Activated CD4-positive, alpha-beta T cell treated with anti-CD3 and anti-CD28 coated beads, Interleukin-2, Interleukin-6, amounts not matched to agents 100 ng/mL and 50 ng/mL, durations not matched to agents 16 hours and 8 hours (primary cell): ENCODE data around the gene PCDHA11.
A peak's percentile ranks its signal among the peaks of the same experiment; 100 is the strongest.
"Not testable (repeated sequence)": the region's sequence is repeated elsewhere in the genome, so short reads cannot be mapped to it uniquely, and the experiment has no call there.

Experiments
- DNase-seq: peaks from one replicate; pipeline ENCODE4 v3.0.0-alpha.2; 2020

PCDHA11 gene, protein sequence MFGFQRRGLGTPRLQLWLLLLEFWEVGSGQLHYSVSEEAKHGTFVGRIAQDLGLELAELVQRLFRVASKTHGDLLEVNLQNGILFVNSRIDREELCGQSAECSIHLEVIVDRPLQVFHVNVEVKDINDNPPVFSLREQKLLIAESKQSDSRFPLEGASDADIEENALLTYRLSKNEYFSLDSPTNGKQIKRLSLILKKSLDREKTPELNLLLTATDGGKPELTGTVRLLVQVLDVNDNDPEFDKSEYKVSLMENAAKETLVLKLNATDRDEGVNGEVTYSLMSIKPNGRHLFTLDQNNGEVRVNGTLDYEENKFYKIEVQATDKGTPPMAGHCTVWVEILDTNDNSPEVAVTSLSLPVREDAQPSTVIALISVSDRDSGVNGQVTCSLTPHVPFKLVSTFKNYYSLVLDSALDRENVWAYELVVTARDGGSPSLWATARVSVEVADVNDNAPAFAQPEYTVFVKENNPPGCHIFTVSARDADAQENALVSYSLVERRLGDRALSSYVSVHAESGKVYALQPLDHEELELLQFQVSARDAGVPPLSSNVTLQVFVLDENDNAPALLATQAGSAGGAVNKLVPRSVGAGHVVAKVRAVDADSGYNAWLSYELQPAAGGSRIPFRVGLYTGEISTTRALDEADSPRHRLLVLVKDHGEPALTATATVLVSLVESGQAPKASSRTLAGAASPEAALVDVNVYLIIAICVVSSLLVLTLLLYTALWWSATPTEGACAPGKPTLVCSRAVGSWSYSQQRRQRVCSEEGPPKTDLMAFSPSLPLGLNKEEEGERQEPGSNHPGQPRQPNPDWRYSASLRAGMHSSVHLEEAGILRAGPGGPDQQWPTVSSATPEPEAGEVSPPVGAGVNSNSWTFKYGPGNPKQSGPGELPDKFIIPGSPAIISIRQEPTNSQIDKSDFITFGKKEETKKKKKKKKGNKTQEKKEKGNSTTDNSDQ

DNA sequence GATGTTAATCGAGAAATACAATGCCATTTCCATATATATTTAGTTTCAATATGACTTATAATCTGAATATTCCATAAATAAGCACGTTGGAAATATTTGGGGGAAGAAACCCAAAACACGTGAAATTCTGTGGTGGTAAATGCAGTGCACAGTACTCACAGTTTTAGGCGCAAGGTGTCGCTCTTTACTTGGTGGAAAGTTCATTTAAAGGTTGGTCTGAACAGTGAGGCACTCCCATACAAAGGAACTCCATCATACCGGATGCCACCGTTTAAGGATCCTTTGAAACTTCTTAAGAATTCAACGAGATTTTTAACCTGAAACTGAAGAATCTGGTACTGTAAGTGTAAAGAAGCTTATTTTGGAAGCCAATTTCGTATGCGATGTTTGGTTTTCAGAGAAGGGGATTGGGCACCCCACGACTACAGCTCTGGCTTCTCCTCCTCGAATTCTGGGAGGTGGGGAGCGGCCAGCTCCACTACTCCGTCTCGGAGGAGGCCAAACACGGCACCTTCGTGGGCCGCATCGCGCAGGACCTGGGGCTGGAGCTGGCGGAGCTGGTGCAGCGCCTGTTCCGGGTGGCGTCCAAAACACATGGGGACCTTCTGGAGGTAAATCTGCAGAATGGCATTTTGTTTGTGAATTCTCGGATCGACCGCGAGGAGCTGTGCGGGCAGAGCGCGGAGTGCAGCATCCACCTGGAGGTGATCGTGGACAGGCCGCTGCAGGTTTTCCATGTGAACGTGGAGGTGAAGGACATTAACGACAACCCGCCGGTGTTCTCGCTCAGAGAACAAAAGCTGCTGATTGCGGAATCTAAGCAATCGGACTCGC lies at the start of gene PCDHA11:
Gene PCDHA11 (plus strand): TSS at position 237 of the 834 bp plus-strand sequence. CDS start 147 bp downstream, at position 384.
- DNase-seq = peak; percentile 7

DNA sequence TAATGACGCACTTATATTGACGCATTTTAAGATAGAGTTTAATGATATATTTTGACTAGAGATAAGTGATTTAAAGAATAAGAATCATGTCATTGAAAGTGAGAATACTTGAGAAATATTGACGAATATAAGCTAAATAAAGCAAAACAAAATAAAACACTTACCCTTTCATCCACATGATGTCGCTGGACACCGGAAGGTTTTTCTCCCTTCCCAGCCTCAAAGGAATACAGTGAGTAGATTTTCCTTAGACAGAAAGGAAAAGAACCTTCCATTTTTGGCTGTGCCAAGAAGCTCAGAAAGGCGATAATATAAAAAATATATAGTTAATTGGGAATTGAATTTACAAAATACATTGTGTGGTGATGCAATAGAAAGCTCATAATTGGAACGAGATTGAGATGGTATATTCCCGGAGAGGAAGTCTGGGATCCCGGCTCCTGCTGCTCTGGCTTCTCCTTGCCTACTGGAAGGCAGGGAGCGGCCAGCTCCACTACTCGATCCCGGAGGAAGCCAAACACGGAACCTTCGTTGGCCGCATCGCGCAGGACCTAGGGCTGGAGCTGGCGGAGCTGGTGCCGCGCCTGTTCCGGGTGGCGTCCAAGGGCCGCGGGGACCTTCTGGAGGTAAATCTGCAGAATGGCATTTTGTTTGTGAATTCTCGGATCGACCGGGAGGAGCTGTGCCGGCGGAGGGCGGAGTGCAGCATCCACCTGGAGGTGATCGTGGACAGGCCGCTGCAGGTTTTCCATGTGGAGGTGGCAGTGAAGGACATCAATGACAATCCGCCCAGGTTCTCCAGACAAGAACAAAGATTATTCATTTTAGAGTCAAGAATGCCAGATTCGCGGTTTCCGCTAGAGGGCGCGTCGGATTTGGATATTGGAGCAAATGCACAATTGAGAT lies 47.1 kb upstream of the PCDHA11 start, which contains the start of gene PCDHA5:
Gene PCDHA5 (plus strand): TSS at position 239 of the 906 bp plus-strand sequence.
- peak; percentile 22 for DNase-seq

DNA sequence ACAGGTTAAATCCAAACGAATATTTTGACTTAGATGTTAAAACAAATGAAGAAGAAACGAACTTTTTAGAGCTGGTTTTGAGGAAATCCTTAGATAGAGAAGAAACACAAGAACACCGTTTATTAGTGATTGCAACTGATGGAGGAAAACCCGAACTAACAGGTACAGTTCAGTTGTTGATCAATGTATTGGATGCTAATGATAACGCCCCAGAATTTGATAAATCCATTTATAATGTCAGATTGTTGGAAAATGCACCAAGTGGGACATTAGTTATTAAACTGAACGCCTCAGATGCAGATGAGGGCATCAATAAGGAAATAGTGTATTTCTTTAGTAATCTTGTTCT lies 46.5 kb upstream of the PCDHA11 start:
- no peak for DNase-seq

DNA sequence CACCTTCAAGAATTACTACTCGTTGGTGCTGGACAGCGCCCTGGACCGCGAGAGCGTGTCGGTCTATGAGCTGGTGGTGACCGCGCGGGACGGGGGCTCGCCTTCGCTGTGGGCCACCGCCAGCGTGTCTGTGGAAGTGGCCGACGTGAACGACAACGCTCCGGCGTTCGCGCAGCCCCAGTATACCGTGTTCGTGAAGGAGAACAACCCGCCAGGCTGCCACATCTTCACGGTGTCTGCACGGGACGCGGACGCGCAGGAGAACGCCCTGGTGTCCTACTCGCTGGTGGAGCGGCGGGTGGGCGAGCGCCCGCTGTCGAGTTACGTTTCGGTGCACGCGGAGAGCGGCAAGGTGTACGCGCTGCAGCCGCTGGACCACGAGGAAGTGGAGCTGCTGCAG lies 45.8 kb upstream of the PCDHA11 start:
- not testable (repeated sequence) for DNase-seq

DNA sequence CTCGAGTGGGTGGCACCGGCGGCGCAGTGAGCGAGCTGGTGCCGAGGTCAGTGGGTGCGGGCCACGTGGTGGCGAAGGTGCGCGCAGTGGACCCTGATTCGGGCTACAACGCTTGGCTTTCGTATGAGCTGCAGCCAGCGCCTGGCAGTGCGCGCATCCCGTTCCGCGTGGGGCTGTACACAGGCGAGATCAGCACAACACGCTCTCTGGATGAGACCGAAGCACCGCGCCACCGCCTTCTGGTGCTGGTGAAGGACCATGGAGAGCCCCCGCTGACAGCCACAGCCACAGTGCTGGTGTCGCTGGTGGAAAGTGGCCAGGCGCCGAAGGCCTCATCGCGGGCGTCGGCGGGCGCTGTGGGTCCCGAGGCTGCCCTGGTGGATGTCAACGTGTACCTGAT lies 45.3 kb upstream of the PCDHA11 start:
- no peak for DNase-seq

DNA sequence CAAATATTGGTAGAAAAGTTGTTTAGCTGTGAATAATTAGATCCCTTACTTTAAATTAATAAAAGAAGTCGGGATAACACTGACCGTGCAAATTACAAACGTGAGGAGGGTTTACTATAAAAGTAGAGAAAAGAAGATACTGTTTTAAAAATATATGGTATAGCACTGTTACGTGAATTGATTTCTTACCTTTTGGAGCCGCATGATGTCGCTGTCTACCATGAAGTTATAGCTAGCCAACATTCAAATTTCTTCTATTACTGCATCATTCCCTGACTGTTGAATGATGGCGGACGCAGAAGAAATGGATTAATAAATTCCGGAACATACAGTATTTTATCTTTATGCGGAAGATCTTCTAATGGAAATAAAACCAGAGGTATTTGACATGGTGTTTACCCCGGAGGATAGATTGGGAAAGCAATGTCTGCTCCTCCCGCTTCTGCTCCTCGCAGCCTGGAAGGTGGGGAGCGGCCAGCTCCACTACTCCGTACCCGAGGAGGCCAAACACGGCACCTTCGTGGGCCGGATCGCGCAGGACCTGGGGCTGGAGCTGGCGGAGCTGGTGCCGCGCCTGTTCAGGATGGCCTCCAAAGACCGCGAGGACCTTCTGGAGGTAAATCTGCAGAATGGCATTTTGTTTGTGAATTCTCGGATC lies 40.9 kb upstream of the PCDHA11 start, which contains the start of gene PCDHA6:
Gene PCDHA6 (plus strand): TSS at position 257 of the 658 bp plus-strand sequence. CDS start 132 bp downstream, at position 389.
- no peak for DNase-seq

DNA sequence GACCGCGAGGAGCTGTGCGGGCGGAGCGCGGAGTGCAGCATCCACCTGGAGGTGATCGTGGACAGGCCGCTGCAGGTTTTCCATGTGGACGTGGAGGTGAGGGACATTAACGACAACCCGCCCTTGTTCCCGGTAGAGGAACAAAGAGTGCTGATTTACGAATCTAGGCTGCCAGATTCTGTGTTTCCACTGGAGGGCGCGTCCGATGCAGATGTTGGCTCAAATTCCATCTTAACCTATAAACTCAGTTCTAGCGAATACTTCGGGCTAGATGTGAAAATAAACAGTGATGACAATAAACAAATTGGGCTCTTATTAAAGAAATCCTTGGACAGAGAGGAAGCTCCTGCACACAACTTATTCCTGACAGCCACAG lies 40.4 kb upstream of the PCDHA11 start:
- no peak for DNase-seq

DNA sequence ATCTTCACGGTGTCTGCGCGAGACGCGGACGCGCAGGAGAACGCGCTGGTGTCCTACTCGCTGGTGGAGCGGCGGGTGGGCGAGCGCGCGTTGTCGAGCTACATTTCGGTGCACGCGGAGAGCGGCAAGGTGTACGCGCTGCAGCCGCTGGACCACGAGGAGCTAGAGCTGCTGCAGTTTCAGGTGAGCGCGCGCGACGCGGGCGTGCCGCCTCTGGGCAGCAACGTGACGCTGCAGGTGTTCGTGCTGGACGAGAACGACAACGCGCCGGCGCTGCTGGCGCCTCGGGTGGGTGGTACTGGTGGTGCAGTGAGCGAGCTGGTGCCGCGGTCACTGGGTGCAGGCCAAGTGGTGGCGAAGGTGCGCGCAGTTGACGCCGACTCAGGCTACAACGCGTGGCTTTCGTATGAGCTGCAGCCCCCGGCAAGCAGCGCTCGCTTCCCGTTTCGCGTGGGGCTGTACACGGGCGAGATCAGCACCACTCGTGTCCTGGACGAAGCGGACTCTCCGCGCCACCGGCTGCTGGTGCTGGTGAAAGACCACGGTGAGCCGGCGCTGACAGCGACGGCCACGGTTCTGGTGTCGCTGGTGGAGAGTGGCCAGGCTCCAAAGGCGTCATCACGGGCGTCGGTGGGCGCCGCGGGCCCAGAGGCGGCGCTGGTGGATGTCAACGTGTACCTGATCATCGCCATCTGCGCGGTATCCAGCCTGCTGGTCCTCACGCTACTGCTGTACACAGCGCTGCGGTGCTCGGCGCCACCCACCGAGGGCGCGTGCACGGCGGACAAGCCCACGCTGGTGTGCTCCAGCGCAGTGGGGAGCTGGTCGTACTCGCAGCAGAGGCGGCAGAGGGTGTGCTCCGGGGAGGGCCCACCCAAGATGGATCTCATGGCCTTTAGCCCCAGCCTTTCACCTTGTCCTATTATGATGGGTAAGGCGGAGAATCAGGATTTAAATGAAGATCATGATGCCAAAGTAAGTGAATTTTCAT lies 39.0 kb upstream of the PCDHA11 start:
- DNase-seq = not testable (repeated sequence)

DNA sequence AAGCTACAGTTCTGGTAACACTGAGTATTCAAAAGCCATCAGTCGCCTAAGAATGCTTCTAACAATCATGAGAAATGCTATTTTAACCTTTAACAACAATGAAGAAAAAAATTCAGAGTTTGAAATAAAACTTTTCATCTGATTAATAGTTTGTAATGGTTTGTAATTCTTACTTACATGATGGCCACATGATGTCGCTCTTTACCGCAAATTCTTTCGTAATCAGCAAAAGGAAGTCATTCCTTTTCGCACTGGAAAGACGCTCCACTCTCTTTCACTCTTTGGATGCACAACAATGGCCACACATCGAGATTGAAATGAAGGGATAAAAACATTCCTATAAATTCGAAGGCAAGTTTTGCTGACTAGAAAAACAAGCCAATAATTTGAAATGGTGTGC lies 34.8 kb upstream of the PCDHA11 start, which contains the start of gene PCDHA7:
Gene PCDHA7 (plus strand): TSS at position 277 of the 400 bp plus-strand sequence. CDS start 115 bp downstream, at position 392.
- no peak for DNase-seq

DNA sequence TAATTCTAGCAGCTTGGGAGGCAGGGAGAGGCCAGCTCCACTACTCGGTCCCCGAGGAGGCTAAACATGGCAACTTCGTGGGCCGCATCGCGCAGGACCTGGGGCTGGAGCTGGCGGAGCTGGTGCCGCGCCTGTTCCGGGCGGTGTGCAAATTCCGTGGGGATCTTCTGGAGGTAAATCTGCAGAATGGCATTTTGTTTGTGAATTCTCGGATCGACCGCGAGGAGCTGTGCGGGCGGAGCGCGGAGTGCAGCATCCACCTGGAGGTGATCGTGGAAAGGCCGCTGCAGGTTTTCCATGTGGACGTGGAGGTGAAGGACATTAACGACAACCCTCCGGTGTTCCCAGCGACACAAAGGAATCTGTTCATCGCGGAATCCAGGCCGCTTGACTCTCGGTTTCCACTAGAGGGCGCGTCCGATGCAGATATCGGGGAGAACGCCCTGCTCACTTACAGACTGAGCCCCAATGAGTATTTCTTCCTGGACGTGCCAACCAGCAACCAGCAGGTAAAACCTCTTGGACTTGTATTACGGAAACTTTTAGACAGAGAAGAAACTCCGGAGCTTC lies 34.2 kb upstream of the PCDHA11 start:
- not testable (repeated sequence) for DNase-seq

DNA sequence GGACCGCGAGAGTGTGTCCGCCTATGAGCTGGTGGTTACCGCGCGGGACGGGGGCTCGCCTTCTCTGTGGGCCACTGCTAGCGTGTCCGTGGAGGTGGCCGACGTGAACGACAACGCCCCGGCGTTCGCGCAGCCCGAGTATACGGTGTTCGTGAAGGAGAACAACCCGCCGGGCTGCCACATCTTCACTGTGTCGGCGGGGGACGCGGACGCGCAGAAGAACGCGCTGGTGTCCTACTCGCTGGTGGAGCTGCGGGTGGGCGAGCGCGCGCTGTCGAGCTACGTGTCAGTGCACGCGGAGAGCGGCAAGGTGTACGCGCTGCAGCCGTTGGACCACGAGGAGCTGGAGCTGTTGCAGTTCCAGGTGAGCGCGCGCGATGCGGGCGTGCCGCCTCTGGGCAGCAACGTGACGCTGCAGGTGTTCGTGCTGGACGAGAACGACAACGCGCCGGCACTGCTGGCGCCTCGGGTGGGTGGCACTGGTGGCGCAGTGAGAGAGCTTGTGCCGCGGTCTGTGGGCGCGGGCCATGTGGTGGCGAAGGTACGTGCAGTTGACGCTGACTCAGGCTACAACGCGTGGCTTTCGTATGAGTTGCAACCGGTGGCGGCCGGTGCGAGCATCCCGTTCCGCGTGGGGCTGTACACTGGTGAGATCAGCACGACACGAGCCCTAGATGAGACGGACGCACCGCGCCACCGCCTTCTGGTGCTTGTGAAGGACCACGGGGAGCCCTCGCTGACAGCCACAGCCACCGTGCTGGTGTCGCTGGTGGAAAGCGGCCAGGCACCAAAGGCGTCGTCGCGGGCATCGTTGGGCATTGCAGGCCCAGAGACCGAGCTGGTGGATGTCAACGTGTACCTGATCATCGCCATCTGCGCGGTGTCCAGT lies 32.9 kb upstream of the PCDHA11 start:
- no peak for DNase-seq

DNA sequence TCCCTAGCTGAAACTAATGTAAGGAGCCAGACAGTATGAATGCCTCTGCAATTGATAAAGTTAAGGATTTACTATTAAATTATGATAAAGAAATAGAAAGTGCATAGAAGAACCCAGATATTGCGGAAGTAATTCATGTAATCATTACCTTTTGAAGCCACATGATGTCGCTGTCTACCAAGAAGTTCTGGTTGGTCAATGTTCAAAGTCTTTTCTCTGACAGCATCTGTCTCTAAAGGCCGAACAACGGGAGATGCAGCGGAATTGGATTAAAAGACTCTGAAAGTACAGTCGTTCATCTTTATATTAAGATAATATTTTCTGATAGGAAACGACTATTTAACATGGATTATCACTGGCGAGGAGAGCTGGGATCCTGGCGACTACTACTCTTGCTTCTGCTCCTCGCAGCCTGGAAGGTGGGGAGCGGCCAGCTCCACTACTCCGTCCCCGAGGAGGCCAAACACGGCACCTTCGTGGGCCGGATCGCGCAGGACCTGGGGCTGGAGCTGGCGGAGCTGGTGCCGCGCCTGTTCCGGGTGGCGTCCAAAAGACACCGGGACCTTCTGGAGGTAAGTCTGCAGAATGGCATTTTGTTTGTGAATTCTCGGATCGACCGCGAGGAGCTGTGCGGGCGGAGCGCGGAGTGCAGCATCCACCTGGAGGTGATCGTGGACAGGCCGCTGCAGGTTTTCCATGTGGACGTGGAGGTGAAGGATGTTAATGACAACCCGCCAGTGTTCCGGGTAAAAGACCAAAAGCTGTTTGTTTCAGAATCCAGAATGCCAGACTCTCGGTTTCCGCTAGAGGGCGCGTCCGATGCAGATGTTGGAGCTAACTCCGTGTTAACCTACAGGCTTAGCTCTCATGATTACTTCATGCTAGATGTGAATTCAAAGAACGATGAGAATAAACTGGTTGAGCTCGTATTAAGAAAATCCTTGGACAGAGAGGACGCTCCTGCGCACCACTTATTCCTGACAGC lies 27.5 kb upstream of the PCDHA11 start, which contains the start of gene PCDHA8:
Gene PCDHA8 (plus strand): TSS at position 210 of the 985 bp plus-strand sequence. CDS start 135 bp downstream, at position 345.
- peak; percentile 15 for DNase-seq

DNA sequence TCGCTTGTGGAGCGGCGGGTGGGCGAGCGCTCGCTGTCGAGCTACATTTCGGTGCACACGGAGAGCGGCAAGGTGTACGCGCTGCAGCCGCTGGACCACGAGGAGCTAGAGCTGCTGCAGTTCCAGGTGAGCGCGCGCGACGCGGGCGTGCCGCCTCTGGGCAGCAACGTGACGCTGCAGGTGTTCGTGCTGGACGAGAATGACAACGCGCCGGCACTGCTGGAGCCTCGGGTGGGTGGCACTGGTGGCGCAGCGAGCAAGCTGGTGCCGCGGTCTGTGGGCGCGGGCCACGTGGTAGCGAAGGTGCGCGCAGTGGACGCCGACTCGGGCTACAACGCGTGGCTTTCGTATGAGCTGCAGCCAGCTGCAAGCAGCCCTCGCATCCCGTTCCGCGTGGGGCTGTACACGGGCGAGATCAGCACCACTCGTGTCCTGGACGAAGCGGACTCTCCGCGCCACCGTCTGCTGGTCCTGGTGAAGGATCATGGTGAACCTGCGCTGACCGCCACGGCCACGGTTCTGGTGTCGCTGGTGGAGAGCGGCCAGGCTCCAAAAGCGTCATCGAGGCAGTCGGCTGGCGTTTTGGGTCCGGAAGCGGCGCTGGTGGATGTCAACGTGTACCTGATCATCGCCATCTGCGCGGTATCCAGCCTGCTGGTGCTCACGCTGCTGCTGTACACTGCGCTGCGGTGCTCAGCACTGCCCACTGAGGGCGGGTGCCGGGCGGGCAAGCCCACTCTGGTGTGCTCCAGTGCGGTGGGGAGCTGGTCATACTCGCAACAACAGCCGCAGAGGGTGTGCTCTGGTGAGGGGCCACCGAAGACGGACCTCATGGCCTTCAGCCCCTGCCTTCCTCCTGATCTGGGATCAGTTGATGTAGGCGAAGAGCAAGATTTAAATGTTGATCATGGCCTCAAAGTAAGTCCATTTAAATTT lies 25.7 kb upstream of the PCDHA11 start:
- DNase-seq = no peak

DNA sequence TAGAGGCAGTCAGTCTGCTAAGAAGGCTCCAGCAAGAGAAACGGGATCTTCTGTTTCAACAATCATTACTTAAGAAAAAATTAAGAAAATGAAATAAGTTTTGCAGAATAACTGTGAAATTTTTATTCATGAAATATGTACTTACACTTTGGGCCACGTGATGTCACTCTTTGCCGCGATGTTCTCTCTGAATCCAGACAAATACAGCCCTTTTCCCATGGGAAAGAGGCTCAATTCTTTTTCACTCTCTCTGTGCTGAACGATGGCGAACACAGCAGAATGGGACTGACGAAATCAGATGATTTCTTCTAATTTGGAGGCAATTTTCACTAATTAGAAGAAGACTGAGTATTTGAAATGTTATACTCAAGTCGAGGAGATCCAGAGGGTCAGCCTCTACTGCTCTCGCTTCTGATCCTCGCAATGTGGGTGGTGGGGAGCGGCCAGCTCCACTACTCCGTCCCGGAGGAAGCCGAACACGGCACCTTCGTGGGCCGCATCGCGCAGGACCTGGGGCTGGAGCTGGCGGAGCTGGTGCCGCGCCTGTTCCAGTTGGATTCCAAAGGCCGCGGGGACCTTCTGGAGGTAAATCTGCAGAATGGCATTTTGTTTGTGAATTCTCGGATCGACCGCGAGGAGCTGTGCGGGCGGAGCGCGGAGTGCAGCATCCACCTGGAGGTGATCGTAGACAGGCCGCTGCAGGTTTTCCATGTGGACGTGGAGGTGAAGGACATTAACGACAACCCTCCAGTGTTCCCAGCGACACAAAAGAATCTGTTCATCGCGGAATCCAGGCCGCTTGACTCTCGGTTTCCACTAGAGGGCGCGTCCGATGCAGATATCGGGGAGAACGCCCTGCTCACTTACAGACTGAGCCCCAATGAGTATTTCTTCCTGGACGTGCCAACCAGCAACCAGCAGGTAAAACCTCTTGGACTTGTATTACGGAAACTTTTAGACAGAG lies 20.3 kb upstream of the PCDHA11 start, which contains the start of gene PCDHA9:
Gene PCDHA9 (plus strand): TSS at position 244 of the 964 bp plus-strand sequence. CDS start 114 bp downstream, at position 358.
- not testable (repeated sequence) for DNase-seq
